Astrocyte (in vitro differentiated cells and primary cell): ENCODE results near the gene C5orf15. TPM values are rescaled to one million over a fixed set of nuclear protein-coding genes. Genes with fewer than 3 reads are reported as not detected.
A peak's percentile ranks its signal among the peaks of the same experiment; 100 is the strongest.

Source experiments
- DNase-seq: peaks from one replicate; pipeline ENCODE4 v3.0.0-alpha.2; 2010; ENCODE audit warnings: low read depth
- FAIRE-seq: peaks from 2 replicates; lab custom pipeline; 2011; peaks lifted over from hg19 to GRCh38; lab: Jason Lieb, UNC
- H2AFZ ChIP-seq: 2 replicates; pipeline ENCODE4 v1.6.0; 2012; ENCODE audit warnings: low read depth, low read length, inconsistent platforms
- H3K27ac ChIP-seq: 2 replicates; pipeline ENCODE4 v1.5.1; 2011; ENCODE audit warnings: low read depth, low read length, inconsistent platforms
- H3K27me3 ChIP-seq: 2 replicates; pipeline ENCODE4 v1.6.0; 2011; ENCODE audit warnings: low read length, inconsistent platforms; ENCODE audit not compliant: insufficient read depth
- H3K36me3 ChIP-seq: 2 replicates; pipeline ENCODE4 v1.5.1; 2011; ENCODE audit warnings: low read length, inconsistent platforms; ENCODE audit not compliant: insufficient read depth
- H3K4me1 ChIP-seq: 2 replicates; pipeline ENCODE4 v1.5.1; 2011; ENCODE audit warnings: low read length, inconsistent platforms; ENCODE audit not compliant: insufficient read depth
- H3K4me2 ChIP-seq: 2 replicates; pipeline ENCODE4 v1.6.0; 2012; ENCODE audit warnings: low read length, inconsistent platforms
- H3K4me3 ChIP-seq: 2 replicates; pipeline ENCODE4 v1.5.1; 2011; ENCODE audit warnings: low read depth, mild to moderate bottlenecking, low read length, inconsistent platforms; ENCODE audit not compliant: insufficient read depth
- H3K79me2 ChIP-seq: 2 replicates; pipeline ENCODE4 v1.6.0; 2012; ENCODE audit warnings: mild to moderate bottlenecking, low read length, inconsistent platforms; ENCODE audit not compliant: insufficient read depth
- H3K9ac ChIP-seq: 2 replicates; pipeline ENCODE4 v1.6.0; 2012; ENCODE audit warnings: mild to moderate bottlenecking, low read length, inconsistent platforms
- H3K9me3 ChIP-seq: 2 replicates; pipeline ENCODE4 v1.5.1; 2012; ENCODE audit warnings: low read depth, mild to moderate bottlenecking, low read length, inconsistent platforms; ENCODE audit not compliant: insufficient read depth
- H4K20me1 ChIP-seq: 2 replicates; pipeline ENCODE4 v1.6.0; 2012; ENCODE audit warnings: low read length, inconsistent platforms; ENCODE audit not compliant: insufficient read depth
- H3K27ac Mint-ChIP-seq: one replicate; pipeline ENCODE4 v1.8.0; 2021; ENCODE audit warnings: mild to moderate bottlenecking, mixed read lengths; ENCODE audit not compliant: unreplicated experiment
- H3K27me3 Mint-ChIP-seq: one replicate; pipeline ENCODE4 v1.8.0; 2021; ENCODE audit warnings: low read depth, mixed read lengths; ENCODE audit not compliant: unreplicated experiment
- H3K36me3 Mint-ChIP-seq: one replicate; pipeline ENCODE4 v1.8.0; 2021; ENCODE audit warnings: low read depth, mixed read lengths; ENCODE audit not compliant: unreplicated experiment
- H3K4me1 Mint-ChIP-seq: one replicate; pipeline ENCODE4 v1.8.0; 2021; ENCODE audit warnings: low read depth, mixed read lengths; ENCODE audit not compliant: unreplicated experiment
- H3K4me3 Mint-ChIP-seq: one replicate; pipeline ENCODE4 v1.8.0; 2021; ENCODE audit warnings: mild to moderate bottlenecking, moderate library complexity, mixed read lengths; ENCODE audit not compliant: unreplicated experiment
- H3K9me3 Mint-ChIP-seq: one replicate; pipeline ENCODE4 v1.8.0; 2021; ENCODE audit warnings: mild to moderate bottlenecking, mixed read lengths; ENCODE audit not compliant: unreplicated experiment
- CTCF ChIP-seq: IDR thresholded peaks from 2 replicates; pipeline ENCODE4 v1.5.1; 2011; ENCODE audit warnings: low read depth, mild to moderate bottlenecking, inconsistent platforms, low read length, moderate library complexity; ENCODE audit not compliant: insufficient read depth
- EZH2 ChIP-seq: IDR thresholded peaks from 2 replicates; pipeline ENCODE4 v1.6.1; 2012; ENCODE audit warnings: mild to moderate bottlenecking, low read length, inconsistent platforms; ENCODE audit not compliant: insufficient read depth
- total RNA-seq: library from RNA; stranded (reverse); gene quantifications from 2 replicates; pipeline ENCODE4 v1.2.1, GENCODE V29; 2021

Gene C5orf15
- total RNA-seq, 1 donor from 2014 or later = 88.8 TPM

GRCh38 chr5:133928587-133929393 lies 39.6 kb downstream of the C5orf15 start:
- no peak overlapping the region for H3K9ac ChIP-seq
- DNase-seq = no peak

GRCh38 chr5:133927300-133928180 lies 40.9 kb downstream of the C5orf15 start:
- Mint-ChIP-seq H3K36me3 (no peaks in the 10 kb centered on the region), H3K27me3 (peaks cover 8% of the 10 kb centered on the region), H3K4me3 (no peak overlapping the region), H3K4me1 (peaks cover 23% of the 10 kb centered on the region), H3K9me3 (peaks cover 3% of the 10 kb centered on the region), H3K27ac (peak overlapping the region; percentile 26)
- no peaks in the 10 kb centered on the region for H3K27me3 ChIP-seq
- H3K36me3 ChIP-seq = no peaks in the 10 kb centered on the region
- no peak for TF ChIP-seq EZH2
- no peak overlapping the region for H3K4me3 ChIP-seq
- no peak for FAIRE-seq
- no peak for DNase-seq
- H4K20me1 ChIP-seq = no peaks in the 10 kb centered on the region
- H3K9ac ChIP-seq = no peak overlapping the region
- H3K27ac ChIP-seq = no peak overlapping the region
- H2AFZ ChIP-seq = peak overlapping the region; percentile 31
- peaks cover 33% of the 10 kb centered on the region for H3K4me1 ChIP-seq
- H3K9me3 ChIP-seq = no peaks in the 10 kb centered on the region
- H3K4me2 ChIP-seq = no peak overlapping the region
- no peaks in the 10 kb centered on the region for H3K79me2 ChIP-seq

More at GRCh38 chr5:133928587-133929393, 39.6 kb downstream of the C5orf15 start:
- no peak overlapping the region for H3K27ac ChIP-seq
- H3K79me2 ChIP-seq = no peaks in the 10 kb centered on the region
- no peak for FAIRE-seq
- H3K36me3 ChIP-seq = no peaks in the 10 kb centered on the region
- Mint-ChIP-seq H3K4me1 (peaks cover 23% of the 10 kb centered on the region), H3K4me3 (no peak overlapping the region), H3K36me3 (no peaks in the 10 kb centered on the region), H3K9me3 (peaks cover 3% of the 10 kb centered on the region), H3K27me3 (peaks cover 8% of the 10 kb centered on the region), H3K27ac (no peak overlapping the region)
- H3K4me2 ChIP-seq = no peak overlapping the region
- H4K20me1 ChIP-seq = no peaks in the 10 kb centered on the region
- no peaks in the 10 kb centered on the region for H3K9me3 ChIP-seq
- no peak overlapping the region for H3K4me3 ChIP-seq
- H2AFZ ChIP-seq = no peak overlapping the region
- peaks cover 33% of the 10 kb centered on the region for H3K4me1 ChIP-seq
- no peak for TF ChIP-seq CTCF
- no peak for TF ChIP-seq EZH2
- H3K27me3 ChIP-seq = no peaks in the 10 kb centered on the region

GRCh38 chr5:133926489-133927299 lies 41.7 kb downstream of the C5orf15 start:
- Histone ChIP-seq H3K36me3 (no peaks in the 10 kb centered on the region), H3K9me3 (no peaks in the 10 kb centered on the region), H3K27ac (no peak overlapping the region), H3K4me3 (no peak overlapping the region), H2AFZ (peak overlapping the region; percentile 31), H3K9ac (no peak overlapping the region), H3K4me1 (peaks cover 33% of the 10 kb centered on the region), H3K27me3 (no peaks in the 10 kb centered on the region), H4K20me1 (no peaks in the 10 kb centered on the region), H3K4me2 (no peak overlapping the region), H3K79me2 (no peaks in the 10 kb centered on the region)
- Mint-ChIP-seq H3K27me3 (peaks cover 13% of the 10 kb centered on the region), H3K27ac (peak overlapping the region; percentile 26), H3K36me3 (no peaks in the 10 kb centered on the region), H3K4me3 (no peak overlapping the region), H3K9me3 (peaks cover 3% of the 10 kb centered on the region), H3K4me1 (peaks cover 23% of the 10 kb centered on the region)
- no peak for TF ChIP-seq EZH2
- TF ChIP-seq CTCF = no peak
- FAIRE-seq = no peak
- no peak for DNase-seq
